GM21723 (cell line): Measurements from ENCODE around the gene SAC3D1.
"Not testable (repeated sequence)": the region's sequence is repeated elsewhere in the genome, so short reads cannot be mapped to it uniquely, and the experiment has no call there.

Source experiments
- ATAC-seq: cut with Tn5 transposase; IDR thresholded peaks from one replicate; pipeline ENCODE4 v1.9.1; 2021; ENCODE audit warnings: mild to moderate bottlenecking, moderate library complexity; ENCODE audit not compliant: unreplicated experiment

Gene SAC3D1

DNA sequence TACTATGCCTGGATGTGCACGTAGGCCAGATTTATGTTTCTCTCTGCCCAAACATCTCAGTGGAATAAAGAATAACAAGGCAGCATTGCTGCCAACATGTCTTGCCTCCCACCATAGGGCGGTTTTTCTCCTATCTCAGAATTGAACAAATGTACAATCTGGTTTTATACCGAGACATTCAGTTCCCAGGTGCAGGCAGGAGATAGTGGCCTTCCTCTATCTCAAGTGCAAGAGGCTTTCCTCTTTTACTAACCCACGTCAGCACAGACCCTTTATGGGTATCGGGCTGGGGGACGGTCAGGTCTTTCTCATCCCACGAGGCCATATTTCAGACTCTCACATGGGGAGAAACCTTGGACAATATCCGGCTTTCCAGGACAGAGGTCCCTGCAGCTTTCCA, 17.5 kb upstream of the SAC3D1 start:
- ATAC-seq: not testable (repeated sequence)

DNA sequence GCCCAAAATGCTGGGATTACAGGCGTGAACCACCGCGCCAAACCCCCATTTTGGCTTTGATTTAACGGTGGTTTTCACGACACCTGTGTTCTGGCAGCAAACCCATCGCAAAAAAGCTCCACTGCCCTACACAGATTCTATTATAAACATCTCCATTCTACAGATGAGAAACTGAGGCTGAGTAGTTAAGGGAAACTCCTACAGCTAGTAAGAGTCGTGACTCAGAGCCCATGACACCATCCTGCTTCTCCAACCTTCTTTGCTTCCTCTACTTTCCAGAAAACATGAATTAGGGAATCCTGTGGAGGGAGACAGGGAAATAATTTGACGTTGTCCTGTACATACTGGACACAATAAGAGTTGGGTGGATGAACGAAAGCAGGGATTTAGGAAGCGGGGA, 14.2 kb upstream of the SAC3D1 start:
- ATAC-seq: no peak

DNA sequence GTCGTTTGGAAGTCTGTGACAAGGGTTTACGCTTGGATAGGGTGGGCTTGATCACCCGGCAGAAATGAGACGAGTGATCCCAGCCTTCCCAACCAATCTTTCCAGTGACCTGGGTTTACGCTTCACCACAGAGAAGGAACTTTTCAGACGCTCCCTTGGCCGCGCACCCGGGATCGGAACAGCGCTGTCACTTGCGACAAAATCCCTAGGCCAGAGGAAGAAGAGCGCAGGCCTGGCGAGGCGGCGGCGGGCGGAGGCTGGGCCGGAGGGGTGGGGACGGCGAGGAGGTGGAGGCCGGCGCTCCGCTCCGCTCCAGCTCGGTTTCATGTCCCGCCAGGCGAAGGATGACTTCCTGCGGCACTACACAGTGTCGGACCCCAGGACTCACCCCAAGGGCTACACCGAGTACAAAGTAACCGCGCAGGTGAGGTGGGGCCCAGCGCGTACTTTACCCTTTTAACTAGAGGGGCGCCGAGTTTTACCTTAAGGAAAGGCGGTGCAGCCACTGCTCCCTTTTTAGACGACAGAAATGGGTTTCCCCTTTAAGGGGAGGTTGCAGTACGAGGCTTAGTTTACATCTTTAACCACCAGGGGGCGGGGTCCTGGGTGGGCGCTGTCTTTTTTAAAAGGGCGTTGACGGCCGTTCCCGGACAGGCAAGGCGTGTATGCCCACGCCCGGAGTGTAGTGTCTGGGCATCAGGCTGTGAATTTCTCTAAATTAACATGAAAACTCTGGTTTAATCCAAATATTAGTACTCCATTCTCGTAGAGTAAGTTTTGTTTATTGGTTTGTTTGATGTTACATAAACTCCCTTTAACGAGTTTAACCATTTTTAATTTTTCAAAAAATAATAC, 13.6 kb upstream of the SAC3D1 start, which contains the start of gene SNX15:
Gene SNX15 (plus strand): TSS at position 227 of the 855 bp plus-strand sequence. CDS start 99 bp downstream, at position 326.
- peak; percentile 86 for ATAC-seq

DNA sequence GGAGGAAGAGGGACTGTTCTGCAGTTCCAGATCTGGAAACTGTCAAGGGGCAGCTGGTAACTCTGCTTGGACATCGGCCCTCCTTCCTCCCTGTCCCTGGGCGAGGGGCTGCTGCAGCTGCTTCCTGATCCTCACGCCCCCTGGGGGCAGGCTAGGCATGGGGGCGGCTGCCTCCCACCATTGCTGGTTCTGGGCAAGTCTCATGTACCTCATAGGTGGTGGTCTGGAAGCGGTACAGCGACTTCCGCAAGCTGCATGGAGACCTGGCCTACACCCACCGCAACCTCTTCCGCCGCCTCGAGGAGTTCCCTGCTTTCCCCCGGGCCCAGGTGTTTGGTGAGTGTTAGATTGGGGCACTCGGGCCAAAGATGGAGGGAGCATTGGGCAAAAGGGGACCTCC, 8.8 kb upstream of the SAC3D1 start:
- ATAC-seq: no peak

DNA sequence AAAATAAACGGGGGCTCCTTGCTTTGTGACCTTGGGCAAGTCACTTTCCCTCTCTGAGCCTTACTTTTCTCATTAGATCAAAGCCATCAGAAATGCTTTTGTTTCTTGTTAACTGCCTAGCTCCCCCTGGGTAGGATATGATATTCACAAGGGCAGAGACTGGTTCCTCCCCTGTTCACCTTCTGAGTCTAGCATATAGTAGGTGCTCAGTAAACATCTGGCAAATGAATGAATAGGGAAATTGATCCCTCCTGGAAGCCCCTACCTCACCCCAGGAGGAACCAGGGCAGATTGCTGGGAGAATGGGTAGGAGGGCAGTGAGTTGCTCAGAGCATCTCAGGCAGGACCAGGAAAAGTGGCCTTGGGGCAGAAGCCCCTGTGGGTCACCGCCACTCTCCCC, 6.6 kb upstream of the SAC3D1 start:
- ATAC-seq: no peak

DNA sequence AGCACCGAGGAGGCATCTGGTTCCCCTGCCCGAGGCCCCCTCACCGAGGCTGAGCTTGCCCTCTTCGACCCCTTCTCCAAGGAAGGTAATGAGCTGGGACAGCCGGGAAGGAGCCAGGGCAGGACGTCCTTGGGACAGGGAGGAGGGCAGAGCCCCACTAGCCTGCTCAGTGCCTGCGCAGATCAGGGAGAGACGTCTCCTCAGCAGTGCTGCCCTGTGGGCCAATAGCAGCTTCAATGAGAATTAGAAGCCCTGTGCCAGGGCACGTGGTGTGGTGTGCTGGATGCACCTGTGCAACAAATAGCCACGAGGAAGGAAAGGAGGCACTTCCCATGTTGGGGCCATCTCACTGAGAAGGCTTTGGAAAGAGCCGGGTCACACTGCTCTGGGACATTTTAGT, 5.4 kb upstream of the SAC3D1 start:
- no peak for ATAC-seq

DNA sequence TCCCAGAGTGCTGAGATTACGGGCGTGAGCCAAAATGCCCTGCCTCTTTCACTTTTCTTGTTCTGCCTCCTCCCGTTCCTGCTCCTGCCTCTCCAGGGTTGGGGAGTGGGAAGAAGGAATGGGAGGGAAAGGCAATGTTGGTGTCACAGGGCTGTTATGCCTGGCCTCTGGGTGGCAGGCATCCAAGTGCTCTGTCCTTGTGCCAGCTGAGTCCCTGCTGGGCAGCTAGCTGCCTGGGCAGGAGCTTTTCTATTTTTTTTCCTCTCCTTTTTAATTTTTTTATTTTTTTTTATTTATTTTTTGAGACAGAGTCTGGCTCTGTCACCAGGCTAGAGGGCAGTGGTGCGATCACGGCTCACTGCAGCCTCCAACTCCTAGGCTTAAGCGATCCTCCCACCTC, 4.1 kb upstream of the SAC3D1 start:
- ATAC-seq: no peak

DNA sequence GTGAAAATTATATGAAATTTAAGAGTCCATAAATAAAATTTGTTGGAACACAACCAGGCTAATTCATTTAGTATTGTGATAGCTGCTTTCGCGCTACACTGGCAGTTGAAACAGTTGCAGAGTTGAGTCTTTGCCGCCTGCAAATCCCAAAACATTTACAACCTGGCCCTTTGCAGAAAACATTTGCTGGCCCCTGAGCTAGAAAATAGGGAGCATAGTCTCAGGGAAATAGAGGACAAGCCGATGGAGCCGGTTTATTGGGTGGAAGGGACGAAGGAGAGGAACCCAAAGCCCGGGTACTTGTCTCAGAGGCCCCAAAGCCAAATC, 527 bp upstream of the SAC3D1 start:
- ATAC-seq: no peak

DNA sequence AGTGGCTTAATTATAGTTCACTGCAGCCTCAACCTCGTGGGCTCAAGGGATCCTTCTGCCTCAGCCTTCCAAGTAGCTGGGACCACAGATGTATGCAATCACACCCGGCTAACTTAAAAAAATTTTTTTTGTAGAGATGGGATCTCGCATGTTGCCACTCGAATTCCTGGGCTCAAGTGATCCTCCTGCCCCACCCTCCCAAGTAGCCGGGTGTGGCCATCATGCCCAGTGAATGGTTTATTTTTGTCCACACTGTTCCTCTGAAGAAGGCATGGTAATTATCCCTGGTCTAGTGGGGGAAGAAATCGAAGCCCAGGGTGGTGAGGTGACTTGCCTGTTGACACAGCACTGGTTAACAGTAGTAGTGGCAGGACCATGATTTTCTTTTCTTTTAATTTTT, 1.9 kb downstream of the SAC3D1 start:
- no peak for ATAC-seq

DNA sequence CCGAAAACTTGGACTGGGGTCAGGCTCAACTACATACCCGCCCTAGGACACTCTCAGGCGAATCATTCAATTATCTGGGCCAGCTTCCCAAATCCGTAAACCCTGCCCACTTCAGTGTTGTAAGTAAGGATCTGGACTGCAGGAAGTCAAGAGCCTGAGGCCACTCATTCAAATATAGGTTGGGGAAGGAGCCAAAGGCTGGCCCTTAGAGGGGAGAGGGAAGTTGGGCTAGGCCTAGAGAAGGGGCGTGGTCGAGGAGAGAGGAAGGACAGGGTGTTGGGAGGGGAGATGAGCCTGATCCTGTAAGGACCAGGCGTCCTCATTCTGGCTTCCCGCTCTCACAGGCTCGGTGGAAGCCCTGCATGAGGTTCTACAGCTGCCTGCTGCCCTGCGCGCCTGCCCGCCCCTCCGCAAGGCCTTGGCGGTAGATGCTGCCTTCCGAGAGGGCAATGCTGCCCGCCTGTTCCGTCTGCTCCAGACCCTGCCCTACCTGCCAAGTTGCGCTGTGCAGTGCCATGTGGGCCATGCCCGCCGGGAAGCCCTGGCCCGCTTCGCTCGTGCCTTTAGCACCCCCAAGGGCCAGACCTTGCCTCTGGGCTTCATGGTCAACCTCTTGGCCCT, 3.0 kb downstream of the SAC3D1 start:
- no peak for ATAC-seq

DNA sequence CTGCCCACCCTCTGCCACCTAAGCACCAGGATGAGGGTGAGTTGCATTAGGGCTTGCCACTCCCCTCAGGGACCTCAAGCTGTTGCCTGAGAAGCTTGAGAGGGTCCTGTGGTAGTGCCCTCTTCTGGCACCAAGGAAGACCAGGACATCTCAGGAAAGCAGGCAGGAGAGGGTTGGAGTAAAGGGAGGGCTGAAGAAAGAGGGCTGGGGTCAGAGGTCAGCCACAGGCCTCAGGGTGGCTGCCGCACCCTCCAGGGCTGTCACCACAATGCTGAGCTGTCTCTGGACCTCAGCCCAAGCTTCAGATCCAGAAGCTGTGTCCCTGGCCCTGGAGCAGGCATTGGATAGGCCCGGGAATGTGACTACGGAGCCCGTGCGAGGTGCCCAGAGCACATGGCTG, 4.1 kb downstream of the SAC3D1 start:
- ATAC-seq: no peak

DNA sequence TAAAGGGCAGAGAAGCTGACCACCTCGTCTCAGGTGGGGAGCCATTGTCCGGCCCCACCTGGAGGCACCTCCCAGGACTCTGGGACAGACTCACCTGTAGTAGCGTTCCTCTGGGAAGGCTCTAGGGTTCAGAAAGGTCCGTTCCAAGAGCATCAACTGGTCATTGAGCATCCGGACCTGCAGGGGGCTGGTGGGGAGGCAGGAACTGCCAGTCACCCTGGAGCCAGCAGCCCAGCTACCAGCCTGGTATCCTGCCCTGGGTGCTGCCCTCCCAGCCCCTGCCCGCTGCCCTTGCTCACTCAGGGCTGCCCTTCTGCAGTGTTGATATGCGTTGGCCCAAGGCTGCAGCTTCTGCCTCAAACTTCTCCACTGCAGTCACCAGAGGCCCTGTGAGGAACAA, 4.7 kb downstream of the SAC3D1 start:
- no peak for ATAC-seq

DNA sequence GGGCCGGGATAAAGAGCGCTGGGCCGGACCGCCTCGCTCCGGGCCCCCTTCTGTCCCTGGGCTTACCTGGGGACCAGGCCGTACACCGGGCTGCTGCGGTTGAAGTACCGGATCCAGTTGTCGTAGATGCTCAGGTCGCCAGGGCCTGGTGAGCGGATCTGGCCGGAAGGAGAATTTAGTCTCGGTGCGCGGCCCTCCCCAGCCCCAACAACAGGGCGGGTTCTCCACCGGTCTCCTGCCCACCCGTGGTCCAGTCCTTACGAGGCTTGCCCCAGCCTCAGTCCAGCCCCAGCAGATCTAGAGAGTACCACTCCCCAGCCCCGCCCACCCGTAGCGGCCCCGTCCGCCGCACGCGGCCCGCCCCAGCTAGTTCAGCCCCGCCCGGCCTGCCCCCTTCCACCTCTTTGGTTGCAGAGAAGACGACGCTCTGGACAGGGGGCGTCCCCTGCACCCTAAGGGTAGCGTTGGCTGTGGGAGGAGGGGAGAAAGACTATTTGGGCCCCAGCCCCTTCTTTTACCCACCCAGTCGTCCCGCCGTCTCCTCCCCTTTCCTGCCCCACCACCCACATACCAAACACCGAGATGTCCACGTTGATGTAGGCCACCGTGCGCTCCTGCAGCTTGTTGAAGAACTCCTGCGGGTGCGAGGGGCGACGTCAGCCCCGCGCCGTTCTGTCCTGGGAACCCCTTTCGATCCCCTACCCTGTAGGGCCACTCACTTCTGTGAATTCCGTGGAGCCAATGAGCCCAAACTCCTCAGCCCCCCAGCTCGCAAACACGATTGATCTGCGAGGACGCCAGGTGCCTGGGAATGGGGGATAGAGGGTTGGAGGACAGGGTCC, 6.8 kb downstream of the SAC3D1 start:
- no peak for ATAC-seq

DNA sequence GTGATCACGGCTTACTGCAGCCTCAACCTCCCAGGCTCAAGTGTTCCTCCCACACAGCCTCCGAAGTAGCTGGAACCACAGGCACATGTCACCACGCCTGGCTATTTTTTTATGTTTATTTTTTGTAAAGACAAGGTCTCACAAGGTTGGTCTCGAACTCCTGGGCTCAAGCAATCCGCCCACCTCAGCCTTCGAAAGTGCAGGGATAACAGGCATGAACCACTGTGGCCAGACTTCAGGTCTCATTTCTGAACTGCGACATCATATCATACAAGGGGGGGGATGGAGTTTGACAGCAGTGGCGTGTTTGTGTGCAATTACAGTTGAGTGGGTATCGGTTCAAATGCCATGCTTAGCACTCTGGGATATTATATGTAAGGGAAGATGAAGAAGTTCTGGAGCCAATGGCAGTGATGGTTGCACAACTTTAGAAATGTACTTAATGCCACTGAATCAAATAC, 10.4 kb downstream of the SAC3D1 start:
- ATAC-seq: no peak

DNA sequence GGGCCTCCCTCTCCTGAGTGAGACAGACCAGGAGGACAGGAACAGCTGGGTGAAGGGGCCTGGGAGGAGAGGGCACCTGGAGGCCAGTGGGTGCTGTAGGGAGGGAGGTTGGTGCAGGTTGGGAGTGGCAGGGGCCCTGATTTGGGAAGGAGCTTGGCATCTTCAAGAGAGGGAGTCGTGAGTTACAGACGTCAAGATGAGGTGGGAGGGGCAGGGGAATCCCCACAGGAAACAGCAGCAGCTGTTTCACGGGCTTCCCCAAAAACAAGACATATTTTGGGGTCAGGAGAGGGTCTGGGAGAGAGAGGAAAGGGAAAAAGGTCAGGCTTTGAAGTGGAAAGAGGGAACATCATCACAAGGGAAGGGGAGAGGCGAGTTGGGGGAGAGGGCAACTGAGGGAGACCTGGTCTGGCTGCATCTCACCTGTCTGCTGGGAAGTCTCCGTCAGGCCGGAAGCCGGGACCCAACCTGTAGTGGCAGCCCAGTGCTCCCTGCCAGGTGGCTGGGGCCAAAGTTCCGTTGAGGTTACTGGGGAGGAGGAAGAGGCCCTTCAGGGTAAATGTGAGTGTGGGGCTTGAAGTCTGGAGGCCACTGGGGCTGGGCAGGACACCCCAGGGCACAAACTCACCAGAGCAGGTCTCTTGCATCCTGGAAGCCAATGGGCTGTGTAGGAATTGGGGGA, 13.0 kb downstream of the SAC3D1 start:
- no peak for ATAC-seq

DNA sequence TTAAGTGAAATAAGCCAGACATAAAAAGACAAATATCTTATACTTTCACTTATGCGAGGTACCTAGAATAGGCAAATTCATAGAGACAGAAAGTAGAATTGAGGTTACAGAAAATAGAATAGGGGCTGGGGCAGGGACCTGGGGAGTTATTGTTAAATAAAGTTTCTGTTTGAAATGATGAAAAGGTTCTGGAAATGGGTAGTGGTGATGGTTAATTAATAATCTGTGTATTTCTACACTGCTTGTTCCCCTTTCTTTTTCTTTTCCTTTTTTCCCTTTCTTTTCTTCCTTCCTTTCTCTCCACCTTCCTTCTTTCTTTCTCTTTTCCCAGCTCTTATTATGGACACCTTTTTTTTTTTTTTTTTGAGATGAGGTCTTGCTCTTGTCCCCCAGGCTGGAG, 14.5 kb downstream of the SAC3D1 start:
- ATAC-seq: no peak

DNA sequence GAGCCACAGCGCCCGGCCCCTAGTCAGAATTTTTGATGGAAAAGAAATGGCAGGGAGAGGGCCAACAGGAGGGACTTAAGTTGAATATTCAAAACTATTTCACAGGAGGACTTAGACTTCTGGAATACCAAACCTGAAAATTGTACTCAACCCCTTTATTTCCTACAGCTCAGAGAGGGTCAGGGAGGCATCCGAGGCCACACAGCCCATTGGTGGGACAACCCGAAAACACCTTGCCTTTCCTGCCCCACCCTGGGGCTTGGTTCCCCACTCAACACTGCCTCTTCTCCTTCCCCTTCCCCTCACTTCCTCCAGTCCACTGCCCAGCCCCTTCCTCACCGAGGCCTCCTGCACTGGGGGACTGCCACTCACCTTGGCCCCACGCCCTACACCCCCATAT, 16.0 kb downstream of the SAC3D1 start:
- no peak for ATAC-seq

DNA sequence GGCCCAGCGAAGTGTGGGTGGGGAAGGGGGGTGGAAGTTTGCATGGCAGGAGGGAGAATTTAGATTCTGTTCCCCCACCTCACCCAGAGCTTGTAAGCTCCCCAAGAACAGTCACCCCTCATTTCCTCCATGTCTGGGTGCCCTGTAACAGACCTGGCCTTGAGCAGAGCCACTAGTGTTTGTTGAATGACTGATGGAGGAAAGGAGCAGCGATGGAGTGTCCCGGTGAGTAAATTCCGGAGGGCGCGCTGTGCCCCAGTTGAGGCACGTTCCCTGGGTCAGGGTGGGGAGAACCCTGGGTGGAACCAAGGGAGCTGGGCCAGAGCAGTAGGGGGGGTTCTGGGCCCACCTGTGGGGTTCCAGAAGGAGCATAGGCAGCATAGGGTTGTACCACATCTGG, 16.5 kb downstream of the SAC3D1 start:
- no peak for ATAC-seq

DNA sequence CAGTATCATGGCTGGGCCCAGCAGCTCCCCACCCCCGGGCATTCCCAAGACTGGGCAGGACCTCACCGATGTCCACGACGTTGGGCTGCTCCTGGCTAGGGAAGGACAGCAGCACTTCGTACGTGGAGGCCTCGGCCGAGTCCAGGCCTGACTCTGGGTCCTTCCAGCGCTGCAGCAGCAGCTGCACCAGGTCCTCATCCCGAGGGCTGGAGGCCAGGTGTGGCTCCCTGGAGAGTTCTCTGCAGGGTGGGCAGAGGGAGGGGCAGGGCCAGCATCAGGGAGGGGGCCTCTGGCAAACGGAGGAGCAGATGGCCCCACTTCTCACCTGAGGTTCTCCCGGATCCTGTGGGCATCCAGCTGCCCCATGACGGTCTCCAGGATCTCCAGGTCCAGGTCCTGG, 17.0 kb downstream of the SAC3D1 start:
- no peak for ATAC-seq

DNA sequence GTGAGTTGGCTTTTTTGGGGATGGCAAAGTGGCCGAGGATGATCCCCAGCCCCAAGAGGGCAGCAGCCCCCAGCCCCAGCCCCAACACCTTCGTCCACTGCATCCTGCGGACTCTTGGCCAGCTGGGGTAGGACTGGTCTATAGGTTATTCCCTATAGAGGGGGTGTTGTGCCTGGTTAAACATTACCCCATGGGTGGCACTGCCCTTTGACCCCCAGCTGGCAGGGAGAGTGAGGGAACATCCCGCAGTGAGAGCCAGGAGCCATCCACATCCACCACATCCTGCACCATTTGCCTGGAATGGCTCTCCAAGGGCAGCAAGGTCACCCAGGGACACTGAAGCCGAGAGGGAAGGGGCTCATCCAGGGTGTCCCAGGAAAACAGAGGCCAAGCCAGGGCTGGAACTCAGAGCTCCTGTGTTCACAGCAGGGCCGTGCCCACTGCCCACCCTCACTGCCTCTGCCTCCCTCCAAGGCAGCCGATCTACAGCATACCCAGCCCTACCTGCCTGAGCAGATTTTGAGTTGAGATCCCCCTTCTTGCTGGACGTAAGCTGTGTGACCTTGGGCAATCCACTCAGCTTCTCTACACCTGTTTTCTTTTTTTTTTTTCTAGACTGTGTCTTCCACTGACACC, 17.5 kb downstream of the SAC3D1 start, which contains the start of gene NAALADL1:
Gene NAALADL1 (minus strand): TSS at position 135 of the 636 bp plus-strand sequence. CDS start 32 bp downstream, at position 103.
- ATAC-seq: no peak
